ENCODE measurements around the gene CASZ1. TPM values are rescaled to one million over a fixed set of nuclear protein-coding genes. Genes with fewer than 3 reads are reported as not detected.

CASZ1 gene
- total and polyA plus RNA-seq, 2 donors (not counting 3 experiments of a cell fraction or from before 2014, with no cell fraction given) = 1.5 to 5.2 TPM

DNA sequence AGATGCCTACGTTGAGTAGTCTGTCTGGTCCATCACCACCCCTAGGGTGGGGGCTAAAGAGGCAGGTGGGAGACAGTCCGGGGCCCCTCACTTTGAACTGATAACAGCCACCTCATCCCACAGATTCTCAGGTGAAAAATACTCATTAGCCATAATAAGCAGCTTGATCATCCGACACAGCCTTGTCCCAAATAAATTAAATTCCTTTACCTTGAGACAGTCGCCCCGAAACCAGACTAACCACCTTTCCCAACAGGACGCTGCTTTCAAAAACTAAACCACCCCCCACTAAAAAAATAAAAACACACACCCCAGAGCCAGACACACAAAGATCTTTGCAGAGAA lies 103.3 kb downstream of the CASZ1 start:
- BruUV-seq (replicated peaks) = no TSS peak
- peak overlapping the region; percentile 65 for H3K4me2 ChIP-seq (ENCODE audit: insufficient read depth, low read length)
- peaks cover 2 to 3% of the 10 kb centered on the region in 2 experiments for H3K27me3 ChIP-seq (ENCODE audit: control insufficient read depth in 2 of 2, insufficient read depth in 2 of 2, low read length in 2 of 2)

More for the DNA sequence above, 103.3 kb downstream of the CASZ1 start:
- H3K79me2 ChIP-seq (ENCODE audit: control insufficient read depth, insufficient read depth, low read length) = no peaks in the 10 kb centered on the region
- H3K27ac ChIP-seq (ENCODE audit: insufficient read depth, low read depth, low read length) = no peak overlapping the region
- H3K9me1 ChIP-seq (replicated peaks; ENCODE audit: control insufficient read depth, extremely low read depth, insufficient read depth, low read length) = no peaks in the 10 kb centered on the region
- TF ChIP-seq, protein P1, sequence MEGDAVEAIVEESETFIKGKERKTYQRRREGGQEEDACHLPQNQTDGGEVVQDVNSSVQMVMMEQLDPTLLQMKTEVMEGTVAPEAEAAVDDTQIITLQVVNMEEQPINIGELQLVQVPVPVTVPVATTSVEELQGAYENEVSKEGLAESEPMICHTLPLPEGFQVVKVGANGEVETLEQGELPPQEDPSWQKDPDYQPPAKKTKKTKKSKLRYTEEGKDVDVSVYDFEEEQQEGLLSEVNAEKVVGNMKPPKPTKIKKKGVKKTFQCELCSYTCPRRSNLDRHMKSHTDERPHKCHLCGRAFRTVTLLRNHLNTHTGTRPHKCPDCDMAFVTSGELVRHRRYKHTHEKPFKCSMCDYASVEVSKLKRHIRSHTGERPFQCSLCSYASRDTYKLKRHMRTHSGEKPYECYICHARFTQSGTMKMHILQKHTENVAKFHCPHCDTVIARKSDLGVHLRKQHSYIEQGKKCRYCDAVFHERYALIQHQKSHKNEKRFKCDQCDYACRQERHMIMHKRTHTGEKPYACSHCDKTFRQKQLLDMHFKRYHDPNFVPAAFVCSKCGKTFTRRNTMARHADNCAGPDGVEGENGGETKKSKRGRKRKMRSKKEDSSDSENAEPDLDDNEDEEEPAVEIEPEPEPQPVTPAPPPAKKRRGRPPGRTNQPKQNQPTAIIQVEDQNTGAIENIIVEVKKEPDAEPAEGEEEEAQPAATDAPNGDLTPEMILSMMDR (IDR thresholded peaks at IDR 0.05; ENCODE audit: extremely low read depth in 1 of 2, insufficient read depth in 1 of 2, low read depth in 1 of 2, low read length in 2 of 2) = no peak
- TF ChIP-seq JUN (IDR thresholded peaks at IDR 0.05; ENCODE audit: borderline replicate concordance, insufficient read depth, insufficient read length, low read depth) = no peak
- no peak for TF ChIP-seq GATA2 (IDR thresholded peaks at IDR 0.05; ENCODE audit: insufficient read depth, insufficient read length, low read depth, low read length)
- TF ChIP-seq, protein P2, sequence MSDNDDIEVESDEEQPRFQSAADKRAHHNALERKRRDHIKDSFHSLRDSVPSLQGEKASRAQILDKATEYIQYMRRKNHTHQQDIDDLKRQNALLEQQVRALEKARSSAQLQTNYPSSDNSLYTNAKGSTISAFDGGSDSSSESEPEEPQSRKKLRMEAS (IDR thresholded peaks at IDR 0.05; ENCODE audit: insufficient read depth, insufficient read length) = no peak
- H3K4me3 ChIP-seq (replicated peaks in 1 of 3; ENCODE audit: insufficient read depth in 1 of 3, low read depth in 1 of 3, low read length in 3 of 3) = peak overlapping the region; percentile 58 to 92 (median 75)
- no peak overlapping the region for H2AFZ ChIP-seq (ENCODE audit: low read depth, low read length)
- POLR2A ChIA-PET = no interaction called here
- FAIRE-seq (no peak), DNase-seq (ENCODE audit: low read depth, low spot score) (no peak)
- H3K9ac ChIP-seq (replicated peaks; ENCODE audit: extremely low read depth, insufficient read depth, low read length) = peak overlapping the region; percentile 62
- dilution Hi-C loops (cut with MboI; ENCODE audit: extremely low pct_ligation_motif_present, low sequenced_read_pairs) (no loop called here), intact Hi-C loops (cut with micrococcal nuclease) (loop anchor here (5.0 kb wide), 1 partner anchor 166 kb away; no protein-coding TSS in a partner anchor)
- no peaks in the 10 kb centered on the region for H3K36me3 ChIP-seq (ENCODE audit: control insufficient read depth in 2 of 2, extremely low read depth in 1 of 2, insufficient read depth in 2 of 2, low read length in 2 of 2)
- CTCF ChIA-PET = no interaction called here
- no peaks in the 10 kb centered on the region for H3K9me3 ChIP-seq (replicated peaks; ENCODE audit: control insufficient read depth, insufficient read depth, low read length)
- H3K4me1 ChIP-seq (ENCODE audit: control insufficient read depth, extremely low read depth, insufficient read depth, low read length) = no peaks in the 10 kb centered on the region
- H4K20me1 ChIP-seq (replicated peaks; ENCODE audit: control insufficient read depth, extremely low read depth, insufficient read depth, low read length) = no peaks in the 10 kb centered on the region
